GM23248 (cell line): ENCODE data around the gene MAML2. TPM values are rescaled to one million over a fixed set of nuclear protein-coding genes. Genes with fewer than 3 reads are reported as not detected.

ENCODE experiments used
- DNase-seq: peaks from one replicate; pipeline ENCODE4 v3.0.0-alpha.2; 2015
- H2AFZ ChIP-seq: fragments of 200-600 bp; sonication (generic); 2 replicates; pipeline ENCODE4 v1.6.1; 2016; ENCODE audit warnings: antibody characterized with exemption
- H3F3A ChIP-seq: fragments of 200-600 bp; sonication (generic); 2 replicates; pipeline ENCODE4 v1.6.1; 2016; ENCODE audit warnings: mild to moderate bottlenecking, antibody characterized with exemption, mixed run types; ENCODE audit not compliant: insufficient read depth
- H3K27ac ChIP-seq: fragments of 200-600 bp; sonication (generic); 2 replicates; pipeline ENCODE4 v1.5.1; 2016; ENCODE audit warnings: mild to moderate bottlenecking
- H3K27me3 ChIP-seq: fragments of 200-600 bp; sonication (generic); replicated peaks from 2 replicates; pipeline ENCODE4 v1.6.1; 2016; ENCODE audit warnings: mild to moderate bottlenecking; ENCODE audit not compliant: insufficient read depth
- H3K36me3 ChIP-seq: fragments of 200-600 bp; sonication (generic); 2 replicates; pipeline ENCODE4 v1.6.1; 2016; ENCODE audit warnings: low read depth, mild to moderate bottlenecking
- H3K4me1 ChIP-seq: fragments of 200-600 bp; sonication (generic); 2 replicates; pipeline ENCODE4 v1.6.1; 2016; ENCODE audit warnings: mild to moderate bottlenecking; ENCODE audit not compliant: insufficient read depth
- H3K4me2 ChIP-seq: fragments of 200-600 bp; sonication (generic); one replicate; pipeline ENCODE4 v1.6.1; 2016; ENCODE audit warnings: mild to moderate bottlenecking; ENCODE audit not compliant: unreplicated experiment
- H3K4me3 ChIP-seq: fragments of 200-600 bp; sonication (generic); 2 replicates; pipeline ENCODE4 v1.5.1; 2016; ENCODE audit warnings: mild to moderate bottlenecking
- H3K79me2 ChIP-seq: fragments of 200-600 bp; sonication (generic); 2 replicates; pipeline ENCODE4 v1.6.1; 2016; ENCODE audit warnings: mild to moderate bottlenecking; ENCODE audit not compliant: insufficient read depth
- H3K9ac ChIP-seq: fragments of 200-600 bp; sonication (generic); 2 replicates; pipeline ENCODE4 v1.6.1; 2016; ENCODE audit warnings: mild to moderate bottlenecking
- H3K9me2 ChIP-seq: fragments of 200-600 bp; sonication (generic); 2 replicates; pipeline ENCODE4 v1.6.1; 2016; ENCODE audit warnings: mixed run types, mild to moderate bottlenecking, moderate library complexity; ENCODE audit not compliant: insufficient read depth
- H3K9me3 ChIP-seq: fragments of 200-600 bp; sonication (generic); one replicate; pipeline ENCODE4 v1.6.1; 2017; ENCODE audit warnings: low read depth
- H4K20me1 ChIP-seq: fragments of 200-600 bp; sonication (generic); 2 replicates; pipeline ENCODE4 v1.6.0; 2016; ENCODE audit not compliant: insufficient read depth
- EZH2 ChIP-seq: fragments of 200-600 bp; sonication (generic); IDR thresholded peaks from 2 replicates; pipeline ENCODE4 v1.6.1; 2018; ENCODE audit warnings: antibody characterized with exemption, mild to moderate bottlenecking; ENCODE audit not compliant: insufficient read depth, poor library complexity, severe bottlenecking
- EZH2phosphoT487 ChIP-seq: fragments of 200-600 bp; sonication (generic); IDR thresholded peaks from 2 replicates; pipeline ENCODE4 v1.6.1; 2018; ENCODE audit warnings: antibody characterized with exemption, moderate library complexity, mild to moderate bottlenecking, low read depth; ENCODE audit not compliant: insufficient read depth
- WGBS, 2 experiments: methylation state at CpG; one replicate each; pipeline ENCODE4 v1.1.6; 2015 to 2017; ENCODE audit warnings: low lambda C conversion rate in 2 of 2, low coverage in 1 of 2; ENCODE audit errors: missing lambda C conversion rate in 2 of 2; 5-methylcytosine and 5-hydroxymethylcytosine counted together
- in situ Hi-C: fragments of 300-500 bp; cut with MboI; formaldehyde crosslinking; loops from 2 replicates; pipeline ENCODE4 v1.15.0; 2020
- polyA plus RNA-seq: library from polyadenylated mRNA; unstranded; fragments of >200 nt; fragmentation: Nextera tagmentation; extraction: Ambion mirVana; gene quantifications from 2 replicates; pipeline ENCODE4 v1.2.1, GENCODE V29; 2016
- total RNA-seq: library from RNA; depleted of rRNA; stranded (reverse); fragments of >200 nt; shearing (Covaris generic); gene quantifications from 2 replicates; pipeline ENCODE4 v1.2.3, GENCODE V29; 2014

The MAML2 gene
- total and polyA plus RNA-seq, 2 experiments from 2014 or later = 7.4 to 23.7 TPM

GRCh38 chr11:96206955-96207354 is 136.0 kb downstream of the MAML2 start:
- Histone ChIP-seq H3K36me3 (no peaks in the 10 kb centered on the region), H3K27ac (no peak overlapping the region), H3K9me3 (no peaks in the 10 kb centered on the region), H3K4me3 (no peak overlapping the region), H3K9ac (no peak overlapping the region), H2AFZ (no peak overlapping the region), H4K20me1 (no peaks in the 10 kb centered on the region), H3K4me2 (no peak overlapping the region), H3K27me3 (no peaks in the 10 kb centered on the region), H3K9me2 (no peaks in the 10 kb centered on the region), H3F3A (peaks cover 29% of the 10 kb centered on the region), H3K79me2 (peaks cover 100% of the 10 kb centered on the region), H3K4me1 (peaks cover 37% of the 10 kb centered on the region)
- TF ChIP-seq EZH2phosphoT487 (no peak), EZH2 (no peak)
- in situ Hi-C loops = no loop called here
- 99 to 100% methylated on average over 2 of the region's 2 CpGs for WGBS, 2 experiments
- no peak for DNase-seq

- no peaks in the 10 kb centered on the region for H3K9me2 ChIP-seq
- in situ Hi-C loops = no loop called here
- H3K4me3 ChIP-seq = no peak overlapping the region
- no peaks in the 10 kb centered on the region for H4K20me1 ChIP-seq
- WGBS, 2 experiments = 66 to 68% methylated on average over 3 of the region's 3 CpGs
- H3K27ac ChIP-seq = no peak overlapping the region
- peak; percentile 51 for DNase-seq
- no peaks in the 10 kb centered on the region for H3K27me3 ChIP-seq
- peaks cover 29% of the 10 kb centered on the region for H3K4me1 ChIP-seq
- H3K4me2 ChIP-seq = no peak overlapping the region
- H3K9me3 ChIP-seq = no peaks in the 10 kb centered on the region
- no peaks in the 10 kb centered on the region for H3K36me3 ChIP-seq
- H3K79me2 ChIP-seq = peaks cover 100% of the 10 kb centered on the region
- peaks cover 20% of the 10 kb centered on the region for H3F3A ChIP-seq
- no peak overlapping the region for H3K9ac ChIP-seq
- TF ChIP-seq EZH2phosphoT487 = no peak
- no peak for TF ChIP-seq EZH2
- H2AFZ ChIP-seq = no peak overlapping the region
Observed at GRCh38 chr11:96205460-96205809, 137.6 kb downstream of the MAML2 start.

- H4K20me1 ChIP-seq = no peaks in the 10 kb centered on the region
- peaks cover 25% of the 10 kb centered on the region for H3F3A ChIP-seq
- peaks cover 96% of the 10 kb centered on the region for H3K79me2 ChIP-seq
- H3K27ac ChIP-seq = no peak overlapping the region
- H3K4me3 ChIP-seq = no peak overlapping the region
- no peak overlapping the region for H3K4me2 ChIP-seq
- H2AFZ ChIP-seq = no peak overlapping the region
- no peak overlapping the region for H3K9ac ChIP-seq
- 67 to 76% methylated on average over 5 of the region's 5 CpGs for WGBS, 2 experiments
- H3K36me3 ChIP-seq = no peaks in the 10 kb centered on the region
- DNase-seq = no peak
- H3K9me2 ChIP-seq = no peaks in the 10 kb centered on the region
- H3K9me3 ChIP-seq = no peaks in the 10 kb centered on the region
- TF ChIP-seq EZH2phosphoT487 (no peak), EZH2 (no peak)
- peaks cover 34% of the 10 kb centered on the region for H3K4me1 ChIP-seq
- H3K27me3 ChIP-seq = no peaks in the 10 kb centered on the region
- in situ Hi-C loops = no loop called here
Observed at GRCh38 chr11:96204721-96205459, 138.1 kb downstream of the MAML2 start.

DNA sequence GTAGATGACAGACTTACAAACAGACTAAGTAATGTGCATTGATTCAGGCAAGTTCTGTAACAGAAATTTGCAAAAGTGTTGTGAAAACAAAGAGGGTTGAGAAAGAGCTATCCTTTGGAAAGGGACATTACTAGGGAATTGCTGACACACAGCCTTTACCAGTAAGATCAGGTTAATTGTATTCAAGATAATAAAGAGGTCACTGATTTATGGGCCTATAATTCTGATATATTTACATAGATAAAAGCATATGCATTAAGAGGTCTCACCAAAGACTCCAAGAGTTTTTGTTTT is 138.7 kb downstream of the MAML2 start:
- no peaks in the 10 kb centered on the region for H3K9me3 ChIP-seq
- TF ChIP-seq EZH2phosphoT487 (no peak), EZH2 (no peak)
- H3K9me2 ChIP-seq = no peaks in the 10 kb centered on the region
- H3K4me3 ChIP-seq = no peak overlapping the region
- no peaks in the 10 kb centered on the region for H3K27me3 ChIP-seq
- peaks cover 40% of the 10 kb centered on the region for H3K4me1 ChIP-seq
- DNase-seq = no peak
- no peak overlapping the region for H3K4me2 ChIP-seq
- in situ Hi-C loops = no loop called here
- H3K79me2 ChIP-seq = peaks cover 96% of the 10 kb centered on the region
- no peak overlapping the region for H2AFZ ChIP-seq
- H3K9ac ChIP-seq = no peak overlapping the region
- no peaks in the 10 kb centered on the region for H3K36me3 ChIP-seq
- H3K27ac ChIP-seq = no peak overlapping the region
- H3F3A ChIP-seq = peaks cover 31% of the 10 kb centered on the region
- H4K20me1 ChIP-seq = no peaks in the 10 kb centered on the region
